ENCODE measurements around the gene GADD45G.

The GADD45G gene

DNA sequence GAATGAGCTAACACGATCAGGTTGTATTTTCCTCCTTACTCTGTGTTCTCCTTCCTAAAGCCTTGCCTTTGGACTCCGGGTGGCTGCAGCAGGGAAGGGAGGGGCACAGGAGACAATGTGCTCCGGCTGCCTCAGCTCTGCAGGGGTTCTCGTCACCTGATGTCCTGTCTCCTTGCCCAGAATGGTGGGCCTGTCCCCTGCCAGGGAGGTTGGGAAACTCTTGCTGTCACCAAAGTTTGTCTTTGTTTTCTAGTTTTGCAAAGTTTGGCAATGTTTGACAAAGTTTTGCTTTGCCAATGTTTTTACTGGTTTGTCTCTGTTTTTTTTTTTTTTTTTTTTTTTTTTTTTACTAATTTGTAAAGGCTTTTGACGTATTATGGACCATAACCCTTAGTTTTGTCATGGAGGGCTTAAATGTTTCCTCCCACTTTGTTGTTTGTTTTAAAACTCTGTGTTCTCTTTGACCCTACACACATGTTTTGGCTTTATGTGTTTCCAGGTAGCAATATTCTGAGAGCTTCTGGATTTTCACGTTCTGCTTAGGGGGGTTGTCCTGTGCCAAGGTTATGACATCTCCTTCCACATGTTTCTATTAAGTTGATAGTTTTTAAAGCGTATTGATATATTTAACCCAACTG is 49.3 kb downstream of the GADD45G start:
- DNase-seq (ENCODE audit: low spot score), result no peak

DNA sequence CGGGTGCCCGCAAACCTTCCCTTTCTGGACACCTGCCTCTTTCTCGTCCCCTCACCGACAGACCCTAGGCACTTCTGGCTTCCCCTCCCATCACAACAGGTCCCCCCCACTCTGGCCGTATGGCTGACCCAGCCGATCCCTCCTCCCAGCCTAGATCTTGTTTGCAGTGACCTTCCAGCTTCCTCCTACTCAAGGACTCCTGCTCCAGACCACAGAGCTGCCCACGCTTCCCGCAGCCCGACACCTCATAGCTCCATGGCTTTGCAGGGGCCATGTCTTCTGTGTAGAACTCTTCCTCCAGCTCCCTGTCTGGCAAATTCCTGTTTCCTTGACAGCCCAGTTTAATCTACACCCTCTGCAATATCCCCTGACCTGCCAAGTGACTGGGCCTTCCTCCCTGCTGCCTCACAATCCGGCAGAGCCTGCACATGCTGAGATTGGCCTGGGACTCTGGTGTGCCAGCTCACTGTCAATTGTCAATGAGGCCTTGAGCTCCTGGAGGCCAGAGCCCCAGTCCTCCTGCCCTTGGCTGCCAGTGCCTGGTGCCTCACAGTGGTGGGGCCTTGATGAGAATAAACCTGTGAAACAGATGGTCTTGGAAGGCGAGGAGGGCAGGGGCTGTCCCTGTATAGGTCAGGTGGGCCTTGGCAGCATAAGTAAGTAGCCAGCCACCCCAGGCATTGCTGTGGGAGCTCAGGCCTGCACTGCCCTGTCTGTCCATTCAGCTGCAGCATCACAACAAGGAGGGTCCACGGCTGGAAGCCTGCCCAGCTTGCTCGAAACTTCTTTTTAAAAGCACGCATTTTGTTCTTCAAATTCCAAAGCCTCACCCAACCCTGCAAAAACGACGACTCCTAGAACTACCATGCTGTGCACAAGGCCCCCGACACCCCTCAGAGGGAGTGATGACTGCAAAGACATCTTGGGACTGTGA is 50.5 kb downstream of the GADD45G start:
- no peak for DNase-seq (ENCODE audit: low spot score)

Data from SW480 (cell line).